ENCODE measurements around the gene KCTD5.
A peak's percentile ranks its signal among the peaks of the same experiment; 100 is the strongest.
"Not testable (repeated sequence)": the region's sequence is repeated elsewhere in the genome, so short reads cannot be mapped to it uniquely, and the experiment has no call there.

Gene KCTD5

DNA sequence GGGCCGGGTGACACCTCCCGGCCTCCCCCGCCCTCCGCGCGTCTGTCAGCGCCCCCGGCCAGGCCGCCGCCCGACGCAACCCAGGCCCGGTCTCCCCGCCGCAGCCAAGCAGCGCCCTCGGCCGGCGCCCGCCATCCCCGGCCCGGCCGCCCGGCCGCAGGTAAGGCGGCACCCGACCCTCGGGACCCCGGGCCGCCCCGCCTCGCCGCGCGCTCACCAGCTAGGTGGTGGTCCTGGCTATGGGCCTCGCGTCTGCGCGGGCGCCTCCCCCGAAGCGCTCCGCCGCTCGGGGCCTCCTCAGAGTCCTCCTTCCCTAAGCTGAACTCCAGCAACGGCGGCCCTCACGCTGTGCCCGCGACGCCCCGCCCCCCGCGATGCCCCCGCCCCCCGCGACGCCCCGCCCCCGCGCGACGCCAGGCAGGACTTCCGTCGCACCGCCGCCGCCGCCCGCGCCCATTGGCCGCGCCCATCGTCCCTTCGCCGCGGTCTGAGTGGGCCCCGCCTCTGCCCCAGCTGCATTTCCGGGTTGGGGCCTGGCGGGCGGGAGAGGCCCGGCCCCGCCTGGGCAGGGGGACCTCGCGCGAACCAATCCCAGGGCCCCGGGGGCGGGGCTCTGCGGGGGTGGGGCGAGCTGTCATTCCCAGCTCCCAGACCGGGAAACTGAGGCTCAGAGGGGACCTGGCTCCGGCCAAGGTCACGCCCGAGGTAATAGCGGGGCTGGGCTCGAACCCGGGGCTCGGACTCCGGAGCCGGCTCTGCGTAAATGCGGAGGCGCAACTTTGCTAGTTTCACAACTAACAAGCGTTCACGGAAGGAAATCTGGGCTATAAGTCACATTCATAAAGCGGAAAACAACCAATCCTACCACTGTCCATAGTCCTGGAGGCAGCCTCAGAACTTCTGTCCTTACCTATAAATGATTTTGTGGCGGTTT, 9.0 kb upstream of the KCTD5 start:
- peak; percentile 88 for DNase-seq (ENCODE audit: low spot score)

DNA sequence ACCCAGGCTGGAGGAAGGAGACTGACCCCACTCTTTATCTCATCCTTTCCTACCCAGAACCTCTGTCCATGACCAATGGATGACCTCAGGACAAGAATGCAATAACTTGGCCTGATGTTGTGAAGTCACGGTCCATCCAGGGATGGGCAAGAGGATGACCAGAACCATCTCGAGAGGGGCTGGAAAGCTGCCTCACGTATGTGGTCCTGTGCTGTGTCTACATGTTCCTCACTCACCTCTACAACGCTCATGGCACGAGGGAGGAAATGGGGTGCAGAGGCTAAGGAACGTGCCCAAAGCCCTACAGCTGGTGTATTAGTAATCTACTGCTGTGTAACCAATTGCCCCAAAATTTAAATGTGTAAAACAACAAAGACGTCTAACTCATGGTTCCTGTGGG, 7.3 kb upstream of the KCTD5 start:
- no peak for DNase-seq (ENCODE audit: low spot score)

DNA sequence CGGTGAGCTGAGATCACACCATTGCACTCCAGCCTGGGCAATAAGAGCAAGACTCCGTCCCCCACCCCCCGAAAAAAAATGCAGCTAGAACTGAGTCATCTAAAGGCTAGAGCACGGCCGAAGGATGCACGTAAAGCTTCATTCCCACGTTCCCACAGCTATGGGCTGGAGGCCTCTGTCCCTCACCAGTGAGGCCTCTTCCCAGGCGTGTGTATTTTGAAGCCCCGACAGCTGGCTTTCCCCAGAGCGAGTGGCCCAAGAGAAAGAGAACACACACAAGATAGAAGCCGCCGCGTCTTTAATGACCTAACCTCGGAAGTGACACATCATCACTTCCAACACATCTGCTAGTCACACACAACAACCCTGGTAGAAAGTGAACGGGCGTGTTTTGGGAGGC, 6.6 kb upstream of the KCTD5 start:
- no peak for DNase-seq (ENCODE audit: low spot score)

DNA sequence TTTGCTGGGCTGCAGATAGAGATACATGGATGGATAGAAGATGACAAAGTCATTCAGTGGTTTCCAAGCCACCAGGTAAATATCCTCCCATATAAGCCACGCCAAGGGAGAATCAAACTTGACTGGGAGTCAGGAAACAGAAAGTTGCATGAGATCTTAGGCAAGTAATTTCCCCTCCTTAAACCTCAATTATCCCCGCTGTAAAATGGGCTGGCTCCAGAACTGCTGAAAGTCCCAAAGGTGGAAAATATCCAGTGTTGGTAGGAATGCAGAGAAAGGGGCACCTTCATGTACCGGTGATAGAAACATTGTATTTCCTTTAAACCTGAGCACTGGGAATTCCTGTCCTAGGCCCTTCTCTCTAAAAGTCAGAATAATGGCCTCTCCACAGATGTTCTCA, 5.4 kb upstream of the KCTD5 start:
- not testable (repeated sequence) for DNase-seq (ENCODE audit: low spot score)

DNA sequence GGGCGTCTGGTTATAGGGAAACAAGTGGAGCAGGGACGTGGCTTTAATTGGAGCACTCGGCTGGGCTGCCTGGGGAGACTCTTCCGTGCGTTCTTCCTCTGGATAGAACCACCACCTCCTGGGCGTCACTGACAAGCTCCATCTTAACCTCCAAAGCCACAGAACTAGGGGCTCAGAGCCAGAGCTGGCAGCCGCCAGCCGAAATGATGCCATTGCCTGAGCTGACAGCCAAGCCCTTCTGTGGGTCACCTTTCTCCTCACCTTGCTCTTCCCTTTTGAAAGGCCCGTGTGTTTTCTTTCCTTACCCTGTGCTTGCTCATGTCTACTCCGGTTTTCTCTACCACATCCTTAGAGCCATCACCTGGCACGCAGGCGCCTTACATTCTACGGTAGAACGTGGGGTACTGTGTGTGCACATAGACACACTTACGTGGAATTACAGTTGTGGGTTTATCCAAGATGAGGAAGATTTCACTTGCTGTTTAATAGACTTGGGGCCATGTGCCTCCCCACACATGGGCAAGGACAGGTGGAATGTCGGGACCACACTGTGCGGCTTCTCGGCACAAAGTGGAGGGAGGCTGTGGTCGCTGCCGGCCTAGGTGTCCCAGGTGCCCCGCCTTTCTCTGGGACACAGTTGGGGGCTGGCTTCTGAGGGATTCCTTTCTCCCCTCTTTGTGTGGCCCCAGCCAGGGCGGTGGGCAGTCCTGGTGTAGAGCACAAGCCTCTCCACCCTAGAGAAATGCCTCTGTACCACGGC, 3.9 kb upstream of the KCTD5 start:
- DNase-seq (ENCODE audit: low spot score): not testable (repeated sequence)

DNA sequence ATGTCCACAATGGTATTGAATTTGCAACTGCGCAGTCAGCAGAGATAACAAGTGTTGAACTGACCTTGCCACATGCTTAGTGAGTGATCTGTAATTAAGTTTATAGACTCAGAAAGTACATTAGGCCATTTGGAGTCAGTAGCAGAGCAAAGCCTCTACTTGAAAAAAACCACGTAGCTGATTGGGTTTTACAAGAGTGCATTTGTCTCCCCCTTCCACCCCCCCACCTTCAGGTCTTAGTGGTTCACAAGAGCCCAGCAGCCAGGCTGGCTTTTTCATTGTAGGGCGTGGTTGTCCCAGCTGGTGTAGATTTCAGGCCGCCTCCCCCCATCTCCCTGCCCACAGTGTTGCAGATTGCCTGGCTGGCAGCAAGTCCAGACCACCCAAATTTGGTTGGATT, 2.4 kb upstream of the KCTD5 start:
- not testable (repeated sequence) for DNase-seq (ENCODE audit: low spot score)

DNA sequence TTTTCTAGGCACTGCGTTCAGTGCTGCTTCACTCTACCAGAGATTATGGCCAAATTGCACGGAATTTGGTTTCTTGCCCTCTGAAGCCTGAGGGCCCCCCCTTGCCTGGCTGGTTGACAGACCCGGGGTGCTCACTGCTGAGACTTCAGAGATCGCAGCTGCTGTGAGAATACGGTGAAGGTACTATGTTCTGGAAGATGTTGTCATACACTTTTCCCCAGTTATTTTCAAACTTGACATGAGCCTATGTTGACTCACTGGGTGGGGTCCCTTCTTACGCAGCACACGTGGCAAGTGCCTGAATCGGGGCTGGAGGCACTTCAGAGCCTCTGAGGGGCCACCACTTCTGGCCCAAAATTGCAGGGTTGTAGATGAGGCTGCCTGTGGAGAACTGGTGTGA, 2.0 kb upstream of the KCTD5 start:
- DNase-seq (ENCODE audit: low spot score): not testable (repeated sequence)

DNA sequence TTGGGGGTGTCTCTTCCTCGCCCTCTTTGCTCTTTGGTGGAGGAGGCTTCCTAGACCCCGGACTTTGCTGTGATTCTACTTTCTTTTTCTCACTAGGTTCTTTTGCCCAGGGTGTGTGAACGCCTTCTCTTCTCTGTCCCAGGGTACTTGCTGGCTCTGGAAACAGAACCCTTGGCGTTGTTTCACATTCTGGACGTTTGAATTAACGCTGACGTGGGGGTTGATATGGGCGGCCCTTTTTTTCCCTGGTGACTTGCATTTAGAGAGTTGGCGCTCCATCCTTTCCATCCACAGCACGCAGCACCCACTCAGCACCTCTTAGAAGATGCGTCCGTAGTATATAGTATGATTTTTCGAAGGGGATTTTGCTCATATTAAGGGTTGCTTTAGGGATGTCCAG, 718 bp downstream of the KCTD5 start:
- DNase-seq (ENCODE audit: low spot score): not testable (repeated sequence)

DNA sequence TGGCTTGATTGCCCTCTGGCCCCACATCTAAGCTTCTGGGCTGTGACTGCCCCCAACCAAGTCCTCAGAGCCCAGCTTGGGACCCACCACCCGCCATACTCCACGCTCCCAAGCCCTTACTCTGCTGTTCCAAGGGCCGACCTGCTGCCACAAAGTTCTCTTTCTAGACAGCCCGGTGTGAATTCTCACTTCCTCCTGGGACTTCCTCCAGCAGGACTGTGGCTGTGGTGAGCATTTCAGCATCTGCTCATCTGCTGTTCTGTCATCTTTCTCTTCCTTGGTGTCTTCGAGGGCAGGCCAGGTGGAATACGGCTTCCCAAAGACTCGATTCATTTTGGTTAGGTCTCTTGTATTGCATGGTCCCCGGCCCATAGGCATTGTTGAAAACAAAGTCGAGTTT, 3.8 kb downstream of the KCTD5 start:
- not testable (repeated sequence) for DNase-seq (ENCODE audit: low spot score)

DNA sequence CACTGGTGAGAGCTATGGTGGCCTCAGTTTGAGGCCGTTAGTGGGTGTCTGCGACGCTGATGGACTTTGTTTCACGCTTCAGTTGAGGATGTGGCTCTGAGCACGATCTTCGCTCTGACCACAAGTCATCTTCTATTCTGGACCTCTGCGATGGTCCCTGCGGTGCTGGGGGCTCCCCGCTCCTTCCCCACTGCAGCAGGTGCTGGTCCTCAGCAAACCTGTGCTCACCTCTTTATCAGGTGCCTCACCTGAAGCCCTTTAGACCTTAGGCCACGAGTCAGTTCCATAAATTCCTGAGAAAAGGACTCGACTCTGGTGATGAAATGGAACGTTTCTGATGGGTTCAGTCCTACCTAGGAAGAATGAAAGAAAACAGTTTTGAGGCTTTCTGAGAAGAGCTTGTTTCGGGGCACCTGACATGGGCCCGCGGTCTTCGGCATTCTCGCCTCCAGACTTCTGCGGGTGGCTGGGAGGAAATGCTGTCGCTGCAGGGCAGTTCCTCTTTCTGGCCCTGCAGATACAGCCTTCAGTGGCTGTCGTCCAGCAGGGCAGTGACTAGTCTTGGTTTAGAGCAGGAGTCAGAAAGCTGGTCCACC, 4.7 kb downstream of the KCTD5 start:
- DNase-seq (ENCODE audit: low spot score): peak; percentile 4

DNA sequence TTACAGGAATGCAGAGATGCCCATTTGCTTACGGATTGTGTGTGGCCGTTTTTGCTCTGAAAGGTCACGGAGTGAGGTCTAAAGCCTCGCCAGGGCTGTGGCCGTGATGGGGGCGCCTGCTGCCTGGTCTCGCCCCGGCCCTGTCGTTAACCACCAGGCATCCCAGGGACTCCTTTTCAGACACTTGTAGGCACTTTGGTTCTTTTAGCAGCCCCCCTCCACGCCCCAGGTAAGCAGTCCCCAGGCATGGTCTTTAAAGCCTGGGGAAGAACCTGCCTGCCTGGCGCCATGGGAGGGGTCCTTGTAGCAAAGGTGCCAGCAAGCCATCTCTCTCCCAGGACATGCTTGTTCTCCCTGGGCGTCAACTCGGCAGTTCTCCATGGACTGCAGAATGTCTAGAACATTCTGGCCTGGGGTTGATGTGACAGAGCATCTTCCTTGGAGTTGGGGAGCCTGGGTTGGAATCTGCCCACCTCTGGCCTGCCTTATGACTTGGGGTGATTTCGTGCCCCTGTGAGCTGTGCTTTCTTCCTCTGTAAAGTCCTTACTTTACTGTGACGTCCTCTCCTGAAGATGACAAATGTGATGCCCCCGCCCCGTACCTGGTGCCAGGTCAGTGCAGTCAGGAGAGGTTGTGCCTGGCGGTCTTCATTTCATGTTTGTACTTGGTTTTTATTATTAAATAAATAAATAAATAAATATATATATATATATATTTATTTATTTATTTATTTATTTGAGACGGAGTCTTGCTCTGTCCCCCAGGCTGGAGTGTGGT, 5.4 kb downstream of the KCTD5 start:
- peak; percentile 3 for DNase-seq (ENCODE audit: low spot score)

DNA sequence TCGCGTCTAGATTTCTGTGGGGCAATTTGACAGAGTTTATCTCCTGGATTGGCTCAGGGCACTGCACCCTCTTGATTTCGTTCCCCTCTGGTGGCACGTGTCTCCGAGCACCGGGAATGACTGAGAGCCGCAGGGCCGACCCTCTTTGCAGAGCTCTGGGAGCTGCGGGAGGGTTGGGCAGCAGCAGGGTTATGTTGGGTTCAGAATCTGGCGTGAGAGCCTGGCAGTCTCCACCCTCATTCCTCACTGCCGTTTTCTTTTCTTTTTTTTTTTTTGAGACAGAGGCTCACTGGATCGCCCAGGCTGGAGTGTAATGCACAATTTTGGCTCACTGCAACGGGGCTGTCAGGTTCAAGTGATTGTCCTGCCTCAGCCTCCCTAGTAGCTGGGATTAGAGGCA, 7.1 kb downstream of the KCTD5 start:
- DNase-seq (ENCODE audit: low spot score): not testable (repeated sequence)

DNA sequence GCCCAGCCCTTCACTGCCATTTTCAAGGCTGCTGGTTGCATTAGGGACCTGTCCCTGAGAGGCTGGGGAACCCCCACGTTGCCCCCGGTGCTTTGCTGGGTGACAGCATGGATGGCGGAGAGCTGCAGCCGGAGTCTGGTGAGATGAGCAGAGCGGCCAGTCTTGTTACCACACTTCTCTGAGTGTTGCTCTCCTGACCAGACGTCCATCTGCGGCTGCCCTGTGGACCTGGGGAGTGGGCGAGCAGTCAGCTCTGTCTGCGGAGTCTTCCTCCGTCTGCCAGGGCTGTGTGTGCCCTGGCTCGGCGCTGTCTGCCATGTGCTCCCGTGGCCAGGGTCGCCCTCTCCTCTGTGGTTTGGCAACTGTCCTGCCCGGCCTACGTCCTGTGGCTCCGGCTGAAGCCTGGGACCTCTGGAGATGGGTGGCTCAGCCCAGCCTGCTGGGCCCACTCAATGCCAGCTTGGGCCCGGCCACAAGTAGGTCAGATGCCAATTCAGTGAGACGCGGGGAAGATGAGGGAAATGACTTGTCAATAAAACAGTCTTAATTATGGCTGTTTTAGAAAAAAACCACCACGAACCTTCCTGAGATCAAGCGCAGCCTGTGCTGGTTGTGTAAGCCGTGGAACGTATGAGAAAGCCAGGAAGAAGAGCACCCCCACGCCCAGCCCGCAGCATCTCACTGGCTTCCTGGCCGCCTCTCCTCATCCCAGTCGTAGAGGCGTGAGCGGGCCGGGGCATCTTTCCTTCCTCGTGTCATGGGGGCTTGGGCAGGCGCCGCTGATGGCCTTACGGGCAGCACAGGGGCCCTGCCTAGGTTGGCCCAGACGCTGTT, 7.9 kb downstream of the KCTD5 start:
- DNase-seq (ENCODE audit: low spot score): no peak

DNA sequence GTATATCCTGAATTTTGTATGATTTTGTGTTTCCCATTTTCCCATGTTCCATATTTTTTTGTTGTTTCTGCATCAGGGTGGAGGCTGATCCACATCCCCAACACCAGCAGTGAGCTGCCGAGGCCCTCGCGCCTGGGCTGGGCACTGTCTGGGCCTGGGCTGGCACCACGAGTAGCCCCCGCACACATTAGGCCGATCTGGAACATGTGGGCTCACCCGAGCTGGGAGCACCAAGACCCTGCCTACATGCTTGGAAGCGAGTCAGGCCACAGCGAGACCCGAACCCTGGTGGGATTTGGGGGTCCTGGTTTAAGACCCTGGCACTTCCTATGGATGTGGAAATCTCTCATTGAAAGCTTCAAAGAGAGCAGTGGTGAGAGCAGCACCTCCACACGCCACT, 8.5 kb downstream of the KCTD5 start:
- DNase-seq (ENCODE audit: low spot score): no peak

DNA sequence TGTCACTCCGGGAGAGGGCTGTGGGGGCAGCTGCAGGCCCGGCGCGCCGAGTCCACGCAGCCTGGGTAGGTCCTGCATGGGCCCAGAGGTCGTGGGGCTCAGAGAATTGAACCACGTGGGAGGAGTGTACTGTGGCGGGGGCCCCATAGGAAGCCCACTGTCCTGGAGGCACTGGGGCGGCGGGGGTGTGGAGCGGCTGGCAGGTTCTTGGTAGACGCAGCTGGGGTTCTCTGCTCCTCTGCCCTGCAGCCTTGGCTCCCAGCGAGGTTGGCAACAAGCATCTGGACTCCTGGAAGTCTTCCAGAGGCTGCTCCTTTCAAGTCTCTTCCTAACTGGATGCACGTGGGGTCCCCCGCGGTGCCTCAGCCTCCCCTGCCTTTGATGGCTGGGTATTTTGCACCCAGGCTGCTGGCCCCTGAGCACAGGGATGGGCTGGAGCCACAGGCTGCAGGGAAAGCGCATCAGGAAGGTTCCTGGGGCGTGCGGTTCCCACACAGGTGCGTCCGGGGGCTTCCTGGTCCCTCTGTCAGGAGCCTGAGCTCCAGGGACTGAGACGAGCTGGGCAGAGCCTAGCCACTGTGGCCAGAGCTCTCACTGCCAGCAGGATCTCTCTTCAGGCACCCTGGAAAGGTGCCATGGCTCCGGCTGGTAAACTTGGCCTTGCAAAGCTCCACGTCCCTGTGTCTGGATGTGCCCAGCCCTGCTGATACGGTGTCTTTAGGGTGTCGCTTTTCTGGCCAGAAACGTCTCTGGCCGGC, 9.3 kb downstream of the KCTD5 start:
- no peak for DNase-seq (ENCODE audit: low spot score)

DNA sequence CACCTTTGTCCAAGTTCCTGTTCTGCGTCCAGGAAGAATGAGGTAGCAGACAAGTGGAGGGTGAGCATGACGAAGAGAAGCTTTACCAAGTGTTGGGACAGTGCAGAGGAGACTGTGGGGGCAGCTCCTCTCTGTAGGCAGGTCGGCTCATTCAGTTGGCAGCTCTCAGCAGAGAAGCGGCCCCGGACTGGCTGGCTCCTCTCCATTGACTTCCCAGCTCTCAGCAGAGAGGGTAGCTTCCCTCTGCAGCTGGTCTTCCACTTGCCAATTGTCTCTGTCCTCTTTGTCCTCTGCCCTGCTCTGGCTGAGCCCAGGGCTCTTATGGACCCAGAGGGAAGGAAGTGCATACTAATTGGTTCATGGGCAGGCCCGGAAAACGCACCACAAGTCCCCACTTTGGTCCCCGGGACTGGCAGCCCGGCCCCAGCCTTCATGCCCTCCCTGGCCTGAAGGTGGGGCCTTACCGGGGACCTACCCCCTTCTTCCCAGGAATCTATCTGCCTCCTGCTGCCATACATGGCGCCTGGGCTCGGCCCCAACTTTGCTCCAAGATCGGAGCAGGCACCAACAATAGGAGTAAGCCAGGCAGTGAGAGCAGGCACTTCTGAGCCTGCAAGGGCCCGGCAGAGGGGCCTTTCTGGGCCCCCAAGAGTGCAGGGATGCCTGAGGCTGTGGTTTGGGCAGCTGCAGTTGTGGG, 10.1 kb downstream of the KCTD5 start:
- DNase-seq (ENCODE audit: low spot score): no peak

DNA sequence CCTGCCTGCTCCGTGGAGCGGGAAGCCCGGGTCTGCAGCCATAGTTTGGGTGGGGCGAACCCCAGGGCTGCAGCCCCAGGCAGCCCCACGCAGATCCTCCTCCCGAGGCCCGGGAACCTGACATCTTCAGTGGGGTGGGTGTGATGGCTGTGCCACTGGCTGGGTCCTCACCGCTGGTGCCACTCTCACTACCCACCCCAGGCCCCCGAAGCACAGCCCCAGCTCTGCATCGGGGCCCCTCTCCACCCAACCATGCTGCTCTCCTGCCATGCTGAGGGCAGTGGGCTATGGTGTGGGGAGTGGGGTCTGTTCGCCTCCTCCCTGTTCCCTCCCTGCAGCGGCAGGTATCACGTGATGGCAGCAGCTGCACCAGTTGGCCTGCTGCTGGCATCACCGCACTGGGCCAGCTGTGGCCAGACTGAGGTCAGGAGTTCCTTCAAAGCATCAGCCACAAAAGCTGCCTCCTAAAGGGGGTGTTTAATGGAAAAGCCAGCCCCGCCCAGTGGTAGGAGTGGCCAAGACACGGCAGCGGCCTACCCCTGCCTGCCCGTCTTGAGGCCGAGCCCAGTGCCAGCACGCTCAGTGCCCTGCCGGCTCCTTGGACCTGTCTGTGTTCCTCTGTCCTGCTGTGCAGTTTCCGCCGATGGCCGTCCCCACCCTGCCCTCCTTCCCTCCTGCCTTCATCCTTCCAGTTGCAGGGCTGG, 10.8 kb downstream of the KCTD5 start:
- no peak for DNase-seq (ENCODE audit: low spot score)

DNA sequence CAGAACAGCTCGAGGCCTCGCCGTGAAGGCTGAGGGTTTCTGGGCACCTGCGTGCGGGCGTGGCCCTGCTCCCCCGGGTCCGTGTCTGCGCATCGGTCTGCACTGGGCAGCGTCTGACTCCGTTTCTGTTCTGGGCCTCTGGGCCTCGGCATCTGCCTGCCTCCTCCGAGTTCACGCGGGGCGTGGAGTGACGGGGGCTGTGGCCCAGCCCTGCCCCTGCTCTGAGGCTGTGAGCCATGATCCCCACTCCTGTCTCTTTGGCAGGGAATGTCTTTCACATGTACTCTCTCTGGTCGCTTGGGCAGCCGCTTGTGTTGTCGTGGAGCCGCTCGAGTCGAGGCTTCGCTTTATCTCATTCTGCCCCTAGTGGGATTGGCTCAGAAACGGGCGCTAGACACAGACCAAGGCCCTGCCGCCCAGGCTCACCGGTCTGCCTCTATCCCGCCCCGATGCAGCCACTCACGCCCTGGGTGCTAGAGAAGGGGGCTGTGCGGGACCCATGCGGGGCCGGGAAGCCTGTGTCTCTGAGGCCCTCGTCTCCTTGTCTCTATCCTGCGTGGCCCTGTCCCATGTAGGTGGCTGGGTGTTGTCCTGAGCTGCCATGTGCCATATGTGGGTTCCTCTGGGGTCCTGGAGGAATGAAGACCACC, 14.4 kb downstream of the KCTD5 start:
- DNase-seq (ENCODE audit: low spot score): not testable (repeated sequence)

All from HuH-7.5 (cell line).